ENCODE data around the gene NUDT8. TPM values are rescaled to one million over a fixed set of nuclear protein-coding genes. Genes with fewer than 3 reads are reported as not detected.
"Not testable (repeated sequence)": the region's sequence is repeated elsewhere in the genome, so short reads cannot be mapped to it uniquely, and the experiment has no call there.

Gene NUDT8
- total and polyA plus RNA-seq, 5 donors from 2014 or later: 1.2 to 3.7 (median 2.1) TPM

DNA sequence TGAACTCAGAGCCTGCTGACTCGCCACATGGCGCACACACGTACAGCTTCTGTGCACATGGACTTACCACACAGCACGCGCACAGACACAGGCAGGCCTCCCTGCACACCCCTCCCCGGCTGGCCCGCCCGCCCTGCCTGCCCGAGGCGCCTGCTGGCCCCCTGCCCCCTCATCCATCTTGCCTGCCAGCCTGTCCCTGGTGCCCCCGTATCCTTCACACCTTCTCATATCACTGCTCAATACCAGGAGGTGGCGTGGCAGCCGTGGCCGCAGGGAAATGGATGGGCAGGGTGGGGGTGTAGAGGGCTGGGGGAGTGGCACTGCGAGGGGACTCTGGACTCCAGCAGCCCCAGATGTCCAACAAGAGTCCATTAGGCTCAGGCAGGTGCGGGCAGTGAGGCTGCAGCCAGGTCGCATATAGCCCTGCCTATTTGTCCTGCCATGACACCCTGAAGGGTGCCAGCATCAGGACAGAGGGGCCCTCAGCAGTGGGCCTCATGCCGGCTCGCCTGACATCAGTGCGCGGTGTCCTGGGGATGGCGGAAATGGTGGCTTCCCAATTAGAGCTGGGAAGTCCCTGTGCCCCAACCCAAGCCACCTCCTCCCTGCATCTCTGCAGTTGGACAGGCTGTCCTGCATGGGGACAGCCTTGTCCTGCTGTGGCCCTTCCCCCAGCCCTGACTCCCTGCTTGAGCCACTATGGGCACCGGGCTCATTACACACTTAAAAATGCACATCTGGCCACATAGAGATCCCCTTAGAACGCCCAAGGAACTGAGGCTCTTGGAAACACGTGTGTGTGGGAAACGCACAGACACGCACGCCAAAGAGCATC, 11.8 kb upstream of the NUDT8 start:
- no peak for DNase-seq
- H3K9me3 Mint-ChIP-seq: no peaks in the 10 kb centered on the region

DNA sequence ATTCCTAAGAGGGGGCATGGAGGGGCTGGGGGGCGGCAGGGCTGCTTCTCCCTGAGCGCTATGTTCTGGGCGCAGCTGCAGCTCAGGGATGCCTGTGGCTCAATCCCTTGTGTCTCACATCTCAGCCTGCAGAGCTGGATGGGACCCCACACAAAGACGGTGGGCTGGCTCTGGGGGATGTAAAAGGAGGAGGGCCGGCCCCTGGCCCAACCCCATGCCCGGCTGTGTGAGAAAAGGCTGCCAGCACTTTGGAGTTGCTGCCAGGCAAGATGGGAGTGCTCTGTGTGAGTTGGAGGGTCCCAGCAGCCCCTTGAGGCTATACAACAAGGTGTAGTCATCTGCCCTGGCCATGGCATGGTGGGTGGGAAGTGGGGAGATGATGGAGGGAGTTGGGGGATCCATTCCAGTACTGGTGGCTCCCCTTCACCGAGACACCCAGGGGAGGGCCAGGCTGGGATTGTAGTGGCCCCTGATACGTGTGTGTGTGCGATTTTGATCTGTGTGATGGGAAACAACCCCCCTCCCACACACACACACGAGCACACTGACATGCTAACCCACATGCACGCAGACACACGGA, 11.1 kb upstream of the NUDT8 start:
- DNase-seq: no peak
- Mint-ChIP-seq H3K4me1 (peaks cover 0 to 7% (median 0%) of the 10 kb centered on the region in 4 donors), H3K9me3 (no peaks in the 10 kb centered on the region), H3K36me3 (no peaks in the 10 kb centered on the region), H3K4me3 (no peak overlapping the region), H3K27ac (no peak overlapping the region), H3K27me3 (peaks cover 4% of the 10 kb centered on the region)
- Histone ChIP-seq H3K4me1 (ENCODE audit: control insufficient read depth, insufficient read depth, low read length, poor library complexity, severe bottlenecking) (peaks cover under 1% of the 10 kb centered on the region), H3K27me3 (ENCODE audit: control insufficient read depth, insufficient read depth, low read length) (no peaks in the 10 kb centered on the region), H3K4me3 (ENCODE audit: low read depth, low read length) (no peak overlapping the region), H3K27ac (ENCODE audit: insufficient read depth, low read length, poor library complexity, severe bottlenecking) (no peak overlapping the region), H3K9me3 (ENCODE audit: control insufficient read depth in 2 of 2, low read length in 2 of 2) (no peaks in the 10 kb centered on the region), H3K36me3 (ENCODE audit: control insufficient read depth, insufficient read depth, low read length) (no peaks in the 10 kb centered on the region)
- ATAC-seq (ENCODE audit: low read depth in 2 of 2): no peak

More for the DNA sequence above, 11.8 kb upstream of the NUDT8 start:
- Mint-ChIP-seq H3K36me3 (no peaks in the 10 kb centered on the region), H3K4me1 (peaks cover 0 to 13% (median 6%) of the 10 kb centered on the region in 4 donors), H3K27me3 (peaks cover 4% of the 10 kb centered on the region), H3K4me3 (no peak overlapping the region), H3K27ac (no peak overlapping the region)
- no peaks in the 10 kb centered on the region for H3K36me3 ChIP-seq (ENCODE audit: control insufficient read depth, insufficient read depth, low read length)
- H3K4me1 ChIP-seq (ENCODE audit: control insufficient read depth, insufficient read depth, low read length, poor library complexity, severe bottlenecking): peaks cover 7% of the 10 kb centered on the region
- H3K4me3 ChIP-seq (ENCODE audit: low read depth, low read length): no peak overlapping the region
- H3K9me3 ChIP-seq (ENCODE audit: control insufficient read depth in 2 of 2, low read length in 2 of 2): no peaks in the 10 kb centered on the region
- H3K27ac ChIP-seq (ENCODE audit: insufficient read depth, low read length, poor library complexity, severe bottlenecking): no peak overlapping the region
- no peaks in the 10 kb centered on the region for H3K27me3 ChIP-seq (ENCODE audit: control insufficient read depth, insufficient read depth, low read length)
- no peak for ATAC-seq (ENCODE audit: low read depth in 2 of 2)

GRCh38 chr11:67640021-67640757, 10.5 kb upstream of the NUDT8 start:
- H3K27me3 Mint-ChIP-seq: peaks cover 4% of the 10 kb centered on the region
- H3K27me3 ChIP-seq (ENCODE audit: control insufficient read depth, insufficient read depth, low read length): no peaks in the 10 kb centered on the region
- no peaks in the 10 kb centered on the region for H3K36me3 ChIP-seq (ENCODE audit: control insufficient read depth, insufficient read depth, low read length)
- H3K4me1 Mint-ChIP-seq: peaks cover 0 to 7% (median 0%) of the 10 kb centered on the region in 4 donors
- ATAC-seq (ENCODE audit: low read depth in 2 of 2) (peak; percentile 63 to 64), DNase-seq (peak in 2 of 3 donors; percentile 49 to 59)
- H3K9me3 Mint-ChIP-seq: no peaks in the 10 kb centered on the region
- no peaks in the 10 kb centered on the region for H3K4me1 ChIP-seq (ENCODE audit: control insufficient read depth, insufficient read depth, low read length, poor library complexity, severe bottlenecking)
- no peak overlapping the region for H3K27ac ChIP-seq (ENCODE audit: insufficient read depth, low read length, poor library complexity, severe bottlenecking)
- H3K9me3 ChIP-seq (ENCODE audit: control insufficient read depth in 2 of 2, low read length in 2 of 2): no peaks in the 10 kb centered on the region
- no peak overlapping the region for H3K4me3 Mint-ChIP-seq
- no peaks in the 10 kb centered on the region for H3K36me3 Mint-ChIP-seq
- H3K4me3 ChIP-seq (ENCODE audit: low read depth, low read length): no peak overlapping the region
- H3K27ac Mint-ChIP-seq: no peak overlapping the region

DNA sequence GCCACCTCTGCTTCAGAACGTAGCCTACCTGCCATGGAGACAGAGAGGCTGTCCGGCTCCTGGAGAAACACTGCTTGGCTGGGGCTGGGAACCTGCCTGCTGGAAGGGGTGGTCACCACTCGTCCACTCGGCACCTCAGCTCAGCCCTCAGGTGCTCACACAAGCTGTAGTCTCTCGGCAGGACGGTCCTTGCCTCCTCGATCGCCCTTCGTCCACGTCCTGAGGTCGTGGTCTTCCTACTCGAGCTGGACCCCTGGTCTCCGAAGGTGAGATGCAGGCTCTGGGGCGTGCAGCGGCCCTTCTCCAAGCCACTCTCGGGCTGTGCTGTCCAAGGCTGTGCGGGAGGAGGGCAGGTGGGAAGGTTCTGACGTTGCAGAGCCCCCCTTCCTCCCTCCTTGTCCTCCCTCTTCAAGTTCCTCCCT, 9.7 kb upstream of the NUDT8 start, which contains the start of gene TBX10:
TBX10 (minus strand) TSS at position 326 of the 422 bp plus-strand sequence; CDS start at position 35, 291 bp downstream.
- no peak within 1 kb of the TSS for H3K27ac Mint-ChIP-seq
- no peak within 1 kb of the TSS for H3K4me3 Mint-ChIP-seq

DNA sequence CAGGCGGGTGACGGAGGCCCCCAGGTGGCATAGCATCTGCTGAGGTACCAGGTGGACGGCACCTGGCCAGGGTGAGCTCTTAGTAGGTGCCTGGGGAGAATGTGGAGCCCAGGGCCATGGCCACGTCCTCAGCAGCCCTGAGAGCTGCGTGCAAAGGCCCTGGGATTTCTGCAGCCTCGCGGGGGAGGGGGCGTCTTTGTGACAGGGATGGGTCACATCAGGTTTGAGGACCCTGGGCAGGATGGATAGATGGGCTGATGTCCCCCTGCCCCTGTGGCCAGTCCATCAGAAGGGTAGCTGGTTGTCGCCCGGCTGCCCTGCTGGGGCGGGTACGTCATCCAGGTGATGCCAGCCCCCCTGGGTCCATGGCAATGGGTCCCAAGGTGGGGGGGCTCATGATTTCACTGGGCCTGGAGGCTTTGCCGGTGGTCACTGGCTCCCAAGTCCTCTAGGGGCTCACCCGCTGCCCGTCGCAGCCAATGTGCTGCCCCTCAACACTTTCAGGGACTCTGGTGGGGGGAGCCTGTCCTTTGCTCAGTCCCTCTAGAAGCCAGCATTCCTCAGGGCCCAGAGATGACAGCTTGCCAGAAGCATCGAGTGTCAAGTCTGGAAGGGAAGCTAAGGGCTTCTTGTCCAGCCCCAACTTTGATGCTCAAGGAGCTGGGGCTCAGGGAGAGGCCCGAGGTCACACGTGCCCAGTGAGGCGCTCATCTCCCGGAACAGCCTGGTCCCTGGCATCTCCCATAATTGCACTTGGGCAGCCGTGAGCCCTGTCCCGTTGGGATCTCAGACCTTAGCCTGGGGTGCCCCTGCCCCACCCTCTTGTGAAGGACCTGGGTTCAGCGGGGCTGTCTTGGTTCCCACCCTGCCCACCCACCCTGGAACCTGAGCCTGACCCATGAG, 9.0 kb upstream of the NUDT8 start:
- Histone ChIP-seq H3K4me1 (ENCODE audit: control insufficient read depth, insufficient read depth, low read length, poor library complexity, severe bottlenecking) (no peaks in the 10 kb centered on the region), H3K27ac (ENCODE audit: insufficient read depth, low read length, poor library complexity, severe bottlenecking) (no peak overlapping the region), H3K27me3 (ENCODE audit: control insufficient read depth, insufficient read depth, low read length) (no peaks in the 10 kb centered on the region), H3K36me3 (ENCODE audit: control insufficient read depth, insufficient read depth, low read length) (no peaks in the 10 kb centered on the region), H3K9me3 (ENCODE audit: control insufficient read depth in 2 of 2, low read length in 2 of 2) (no peaks in the 10 kb centered on the region), H3K4me3 (ENCODE audit: low read depth, low read length) (no peak overlapping the region)
- Mint-ChIP-seq H3K4me3 (no peak overlapping the region), H3K27ac (peak overlapping the region in 1 of 3 donors; percentile 78), H3K27me3 (peaks cover 4% of the 10 kb centered on the region), H3K4me1 (peaks cover 0 to 2% (median 0%) of the 10 kb centered on the region in 4 donors), H3K36me3 (no peaks in the 10 kb centered on the region), H3K9me3 (no peaks in the 10 kb centered on the region)
- ATAC-seq (ENCODE audit: low read depth in 2 of 2) (no peak), DNase-seq (no peak)

More for the DNA sequence above, 9.7 kb upstream of the NUDT8 start, which contains the start of gene TBX10:
- H3K36me3 Mint-ChIP-seq: no peaks in the 10 kb centered on the region
- DNase-seq (no peak), ATAC-seq (ENCODE audit: low read depth in 2 of 2) (no peak)
- Histone ChIP-seq H3K4me3 (ENCODE audit: low read depth, low read length) (no peak within 1 kb of the TSS), H3K4me1 (ENCODE audit: control insufficient read depth, insufficient read depth, low read length, poor library complexity, severe bottlenecking) (no peaks in the 10 kb centered on the region), H3K27ac (ENCODE audit: insufficient read depth, low read length, poor library complexity, severe bottlenecking) (no peak within 1 kb of the TSS), H3K36me3 (ENCODE audit: control insufficient read depth, insufficient read depth, low read length) (no peaks in the 10 kb centered on the region), H3K27me3 (ENCODE audit: control insufficient read depth, insufficient read depth, low read length) (no peaks in the 10 kb centered on the region), H3K9me3 (ENCODE audit: control insufficient read depth in 2 of 2, low read length in 2 of 2) (no peaks in the 10 kb centered on the region)
- H3K4me1 Mint-ChIP-seq: peaks cover 0 to 7% (median 0%) of the 10 kb centered on the region in 4 donors
- H3K9me3 Mint-ChIP-seq: no peaks in the 10 kb centered on the region
- peaks cover 4% of the 10 kb centered on the region for H3K27me3 Mint-ChIP-seq

DNA sequence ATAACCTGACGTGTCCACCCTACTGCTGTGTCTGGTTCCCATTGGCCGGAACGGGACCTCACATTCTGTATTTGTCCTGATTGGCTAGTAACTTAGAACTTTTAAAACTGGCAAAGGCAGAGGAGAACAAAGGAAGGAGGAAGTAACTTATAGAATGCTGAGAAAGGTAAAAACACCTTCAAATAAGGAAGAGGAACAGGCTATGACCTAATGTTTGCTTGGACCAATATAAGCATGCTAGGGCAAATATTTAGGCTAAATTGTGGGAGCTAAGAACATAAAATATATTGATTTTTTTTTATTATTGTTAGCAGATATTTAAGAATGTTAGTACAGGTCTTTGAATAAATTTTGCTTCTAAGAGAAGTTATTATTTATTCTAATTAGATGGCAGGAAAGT, 7.7 kb upstream of the NUDT8 start:
- not testable (repeated sequence) for H3K36me3 Mint-ChIP-seq; H3K9me3 Mint-ChIP-seq; H3K4me1 ChIP-seq (ENCODE audit: control insufficient read depth, insufficient read depth, low read length, poor library complexity, severe bottlenecking); H3K4me3 ChIP-seq (ENCODE audit: low read depth, low read length); DNase-seq; H3K4me1 Mint-ChIP-seq; H3K27ac ChIP-seq (ENCODE audit: insufficient read depth, low read length, poor library complexity, severe bottlenecking); ATAC-seq (ENCODE audit: low read depth in 2 of 2); H3K27me3 Mint-ChIP-seq; H3K9me3 ChIP-seq (ENCODE audit: control insufficient read depth in 2 of 2, low read length in 2 of 2); H3K4me3 Mint-ChIP-seq; H3K36me3 ChIP-seq (ENCODE audit: control insufficient read depth, insufficient read depth, low read length); H3K27me3 ChIP-seq (ENCODE audit: control insufficient read depth, insufficient read depth, low read length); H3K27ac Mint-ChIP-seq

DNA sequence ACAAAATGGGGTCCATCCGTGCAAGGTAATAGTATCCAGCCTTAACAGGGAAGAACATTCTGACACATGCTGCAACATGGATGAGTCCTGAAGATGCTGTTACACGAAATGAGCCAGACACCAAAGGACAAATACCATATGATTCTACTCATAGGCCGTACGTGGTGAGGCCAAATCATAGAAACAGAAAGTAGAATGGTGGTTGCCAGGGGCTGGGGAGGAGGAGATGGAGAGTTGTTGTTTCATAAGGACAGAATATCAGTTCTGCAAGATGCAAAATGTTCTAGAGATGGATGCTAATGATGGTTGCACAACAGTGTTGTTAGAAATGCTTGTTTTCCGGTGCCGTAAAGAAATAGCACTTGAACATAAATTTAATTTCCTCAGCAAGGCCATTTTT, 7.2 kb upstream of the NUDT8 start:
- Mint-ChIP-seq H3K36me3 (no peaks in the 10 kb centered on the region), H3K27ac (peak overlapping the region in 1 of 3 donors; percentile 10), H3K4me3 (no peak overlapping the region), H3K9me3 (no peaks in the 10 kb centered on the region), H3K4me1 (peaks cover 0 to 2% (median 0%) of the 10 kb centered on the region in 4 donors), H3K27me3 (peaks cover 4% of the 10 kb centered on the region)
- DNase-seq (no peak), ATAC-seq (ENCODE audit: low read depth in 2 of 2) (no peak)
- Histone ChIP-seq H3K27me3 (ENCODE audit: control insufficient read depth, insufficient read depth, low read length) (no peaks in the 10 kb centered on the region), H3K4me1 (ENCODE audit: control insufficient read depth, insufficient read depth, low read length, poor library complexity, severe bottlenecking) (no peaks in the 10 kb centered on the region), H3K27ac (ENCODE audit: insufficient read depth, low read length, poor library complexity, severe bottlenecking) (no peak overlapping the region), H3K9me3 (ENCODE audit: control insufficient read depth in 2 of 2, low read length in 2 of 2) (no peaks in the 10 kb centered on the region), H3K36me3 (ENCODE audit: control insufficient read depth, insufficient read depth, low read length) (no peaks in the 10 kb centered on the region), H3K4me3 (ENCODE audit: low read depth, low read length) (no peak overlapping the region)

Measured in CD4-positive, CD25-positive, alpha-beta regulatory T cell (primary cell).